Pancreas (tissue), 10 donors: ENCODE data around the gene MEGF11. TPM values are rescaled to one million over a fixed set of nuclear protein-coding genes. Genes with fewer than 3 reads are reported as not detected.

Experiments
- ATAC-seq, 4 donors: fragments of 200-7000 bp; cut with Tn5 transposase; one replicate each; pipeline versions ENCODE4 v1.8.0 to v1.9.1; 2020; ENCODE audit warnings: mild to moderate bottlenecking in 4 of 4, moderate library complexity in 4 of 4
- DNase-seq, 6 donors: peaks; one replicate each; pipeline ENCODE4 v3.0.0-alpha.2; 2020
- FAIRE-seq: peaks from 2 replicates; lab custom pipeline; 2012; peaks lifted over from hg19 to GRCh38; lab: Jason Lieb, UNC
- H3K27ac ChIP-seq, 4 donors: fragments of 200-600 bp; sonication (generic); 1 replicate in 3 of 4; 2 replicates in 1 of 4; pipeline versions ENCODE4 v1.5.0 to v1.8.0; 2020
- H3K27me3 ChIP-seq, 4 donors: fragments of 200-600 bp; one replicate each; pipeline ENCODE4 v1.8.0; 2021
- H3K36me3 ChIP-seq, 3 donors: fragments of 200-600 bp; sonication (generic) in 1 of 3; one replicate each; pipeline versions ENCODE4 v1.5.0 to v1.8.0; 2020 to 2021
- H3K4me1 ChIP-seq, 3 donors: fragments of 200-600 bp; one replicate each; pipeline ENCODE4 v1.8.0; 2021
- H3K4me3 ChIP-seq, 4 donors: fragments of 200-600 bp; sonication (generic) in 2 of 4; one replicate each; pipeline versions ENCODE4 v1.5.0 to v1.8.0; 2020 to 2021
- H3K9me3 ChIP-seq, 4 donors: fragments of 200-600 bp; one replicate each; pipeline ENCODE4 v1.8.0; 2021
- CTCF ChIP-seq, 4 donors: fragments of 200-600 bp; sonication (generic) in 3 of 4; IDR thresholded peaks; one replicate each; pipeline versions ENCODE4 v1.5.0 to v1.8.0; 2021; ENCODE audit warnings: antibody characterized with exemption in 4 of 4
- WGBS, 2 donors: extraction: QIAGEN DNeasy Blood & Tissue Kit; methylation state at CpG; one replicate each; pipeline ENCODE4 v1.1.7; 2013; 5-methylcytosine and 5-hydroxymethylcytosine counted together
- intact Hi-C, 3 donors: fragments of 100-400 bp; cut with DNase I; formaldehyde crosslinking; loops; one replicate each; pipeline versions ENCODE4 v1.11.1 to v1.14.2; 2022
- polyA plus RNA-seq, 2 donors: library from polyadenylated mRNA; stranded (reverse); fragments of 200-250 nt; gene quantifications; one replicate each; pipeline ENCODE4 v1.2.3, GENCODE V29; 2013
- total RNA-seq, 6 donors: library from RNA; stranded (reverse); fragmentation: NEBNext Ultra II Directional in 4 of 6; extraction: Animal tissue kit (Norgen Biotek cat#: 25700) in 4 of 6; gene quantifications; one replicate each; pipeline versions ENCODE4 v1.2.1 to v1.2.4, GENCODE V29; 2021 to 2023
- donor health status: healthy with polysubstance abuse.
- donor health status: DM: no; HTN: no; CAD: no; lungs with moderate emphysema.
- donor health status: DM: no; HTN: no; CAD: no.
- donor health status: control.
- donor health status: control.
- donor health status: Bipolar disorder and iron deficiency.
- donor health status: DM: yes; HTN: yes; CAD: no.
- donor health status: DM: no; HTN: no; CAD: no.
- donor health status: DM: no; HTN: no; CAD: no.
- donor health status: DM: yes; HTN: yes; CAD: no.

Gene MEGF11
- total and polyA plus RNA-seq, 8 donors: 0.19 to 0.87 (median 0.37) TPM

GRCh38 chr15:65990298-65990981 is 263.1 kb downstream of the MEGF11 start:
- no peaks in the 10 kb centered on the region for H3K36me3 ChIP-seq
- ATAC-seq (no peak), FAIRE-seq (no peak), DNase-seq (no peak)
- intact Hi-C loops: no loop called here
- H3K9me3 ChIP-seq: no peaks in the 10 kb centered on the region
- WGBS, 2 donors: 76 to 82% methylated on average over 5 of the region's 5 CpGs
- no peak for TF ChIP-seq CTCF (IDR thresholded peaks at IDR 0.05)
- H3K27me3 ChIP-seq: no peaks in the 10 kb centered on the region
- no peak overlapping the region for H3K27ac ChIP-seq
- H3K4me3 ChIP-seq: no peak overlapping the region
- peaks cover 0 to 3% (median 0%) of the 10 kb centered on the region in 3 donors for H3K4me1 ChIP-seq

- 57 to 71% methylated on average over 5 of the region's 5 CpGs for WGBS, 2 donors
- Histone ChIP-seq H3K27me3 (no peaks in the 10 kb centered on the region), H3K4me3 (no peak overlapping the region), H3K9me3 (no peaks in the 10 kb centered on the region), H3K4me1 (peaks cover 0 to 4% (median 0%) of the 10 kb centered on the region in 3 donors), H3K27ac (no peak overlapping the region), H3K36me3 (no peaks in the 10 kb centered on the region)
- TF ChIP-seq CTCF (IDR thresholded peaks at IDR 0.05): no peak
- DNase-seq (no peak), ATAC-seq (no peak), FAIRE-seq (no peak)
- intact Hi-C loops: loop anchor here in 2 of 3 donors (10.0 kb wide), 2 partner anchors 198 to 208 kb away; no protein-coding TSS in a partner anchor
Observed at GRCh38 chr15:65987100-65987499, 266.4 kb downstream of the MEGF11 start.

- 43 to 50% methylated on average over 2 of the region's 2 CpGs for WGBS, 2 donors
- H3K36me3 ChIP-seq: no peaks in the 10 kb centered on the region
- H3K27me3 ChIP-seq: no peaks in the 10 kb centered on the region
- intact Hi-C loops: loop anchor here in 2 of 3 donors (10.0 kb wide), 2 partner anchors 198 to 208 kb away; no protein-coding TSS in a partner anchor
- H3K27ac ChIP-seq: no peak overlapping the region
- no peak overlapping the region for H3K4me3 ChIP-seq
- TF ChIP-seq CTCF (IDR thresholded peaks at IDR 0.05): no peak
- no peak for FAIRE-seq
- no peak for DNase-seq
- no peak for ATAC-seq
- no peaks in the 10 kb centered on the region for H3K9me3 ChIP-seq
- H3K4me1 ChIP-seq: peaks cover 0 to 4% (median 0%) of the 10 kb centered on the region in 3 donors
Observed at GRCh38 chr15:65986416-65986815, 267.1 kb downstream of the MEGF11 start.

GRCh38 chr15:65985387-65985786 is 268.2 kb downstream of the MEGF11 start:
- DNase-seq (peak in 1 of 6 donors; percentile 12), ATAC-seq (peak in 3 of 4 donors; percentile 17 to 65 (median 29)), FAIRE-seq (no peak)
- H3K4me1 ChIP-seq: peaks cover 0 to 4% (median 0%) of the 10 kb centered on the region in 3 donors
- H3K27me3 ChIP-seq: no peaks in the 10 kb centered on the region
- H3K36me3 ChIP-seq: no peaks in the 10 kb centered on the region
- no peak overlapping the region for H3K27ac ChIP-seq
- no peaks in the 10 kb centered on the region for H3K9me3 ChIP-seq
- H3K4me3 ChIP-seq: no peak overlapping the region
- no peak for TF ChIP-seq CTCF (IDR thresholded peaks at IDR 0.05)
- WGBS, 2 donors: 25 to 26% methylated on average over 5 of the region's 5 CpGs
- intact Hi-C loops: loop anchor here in 2 of 3 donors (10.0 kb wide), 2 partner anchors 199 to 209 kb away; no protein-coding TSS in a partner anchor
